ENCODE results near the gene NME1.
A peak's percentile ranks its signal among the peaks of the same experiment; 100 is the strongest.
"Not testable (repeated sequence)": the region's sequence is repeated elsewhere in the genome, so short reads cannot be mapped to it uniquely, and the experiment has no call there.

NME1 gene

DNA sequence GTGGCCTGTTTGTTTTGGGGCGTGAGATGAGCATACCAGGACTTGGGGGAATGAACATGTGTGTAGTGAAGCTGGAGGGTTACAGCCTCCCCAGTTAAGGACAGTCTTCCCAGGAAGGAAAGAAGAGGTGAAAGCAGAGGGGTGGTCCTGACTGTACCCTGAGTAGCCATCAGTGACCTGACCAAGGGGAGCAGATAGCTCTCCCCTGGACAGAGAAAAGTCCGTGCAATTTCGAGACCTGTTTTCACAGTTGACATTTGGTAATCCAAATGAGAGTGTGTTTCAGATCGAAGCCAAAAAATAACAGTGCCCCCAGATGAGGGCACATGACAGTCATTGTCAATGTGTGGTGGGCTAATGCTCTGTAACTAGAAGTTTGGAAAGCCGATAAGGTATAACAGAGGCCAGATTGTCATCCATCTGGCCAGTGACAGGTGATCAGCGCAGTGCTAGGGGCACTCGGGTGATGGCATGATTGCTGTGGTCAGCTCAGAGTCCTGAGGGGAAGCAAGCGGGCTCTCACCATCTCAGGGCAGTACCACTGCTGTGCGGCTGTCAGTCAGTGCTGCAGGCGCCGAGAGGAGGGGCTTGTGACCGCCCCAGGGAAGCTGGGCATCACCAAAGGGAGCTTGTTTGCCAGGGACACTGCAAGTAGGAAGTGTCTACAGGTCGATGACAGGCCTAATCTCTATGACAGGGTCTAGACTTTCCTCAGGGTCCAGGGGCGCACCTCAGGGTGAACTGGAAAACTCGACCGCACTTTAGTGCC lies 11.7 kb downstream of the NME1 start:
- H3K4me3 ChIP-seq (ENCODE audit: low read depth, low read length), result peak overlapping the region; percentile 77
- no peak for DNase-seq (ENCODE audit: low read depth)
- TF ChIP-seq, protein P1, sequence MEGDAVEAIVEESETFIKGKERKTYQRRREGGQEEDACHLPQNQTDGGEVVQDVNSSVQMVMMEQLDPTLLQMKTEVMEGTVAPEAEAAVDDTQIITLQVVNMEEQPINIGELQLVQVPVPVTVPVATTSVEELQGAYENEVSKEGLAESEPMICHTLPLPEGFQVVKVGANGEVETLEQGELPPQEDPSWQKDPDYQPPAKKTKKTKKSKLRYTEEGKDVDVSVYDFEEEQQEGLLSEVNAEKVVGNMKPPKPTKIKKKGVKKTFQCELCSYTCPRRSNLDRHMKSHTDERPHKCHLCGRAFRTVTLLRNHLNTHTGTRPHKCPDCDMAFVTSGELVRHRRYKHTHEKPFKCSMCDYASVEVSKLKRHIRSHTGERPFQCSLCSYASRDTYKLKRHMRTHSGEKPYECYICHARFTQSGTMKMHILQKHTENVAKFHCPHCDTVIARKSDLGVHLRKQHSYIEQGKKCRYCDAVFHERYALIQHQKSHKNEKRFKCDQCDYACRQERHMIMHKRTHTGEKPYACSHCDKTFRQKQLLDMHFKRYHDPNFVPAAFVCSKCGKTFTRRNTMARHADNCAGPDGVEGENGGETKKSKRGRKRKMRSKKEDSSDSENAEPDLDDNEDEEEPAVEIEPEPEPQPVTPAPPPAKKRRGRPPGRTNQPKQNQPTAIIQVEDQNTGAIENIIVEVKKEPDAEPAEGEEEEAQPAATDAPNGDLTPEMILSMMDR (IDR thresholded peaks at IDR 0.05; ENCODE audit: low read depth, low read length, missing control alignments), result no peak
- in situ Hi-C loops (cut with HindIII; ENCODE audit: low sequenced_read_pairs), result no loop called here

DNA sequence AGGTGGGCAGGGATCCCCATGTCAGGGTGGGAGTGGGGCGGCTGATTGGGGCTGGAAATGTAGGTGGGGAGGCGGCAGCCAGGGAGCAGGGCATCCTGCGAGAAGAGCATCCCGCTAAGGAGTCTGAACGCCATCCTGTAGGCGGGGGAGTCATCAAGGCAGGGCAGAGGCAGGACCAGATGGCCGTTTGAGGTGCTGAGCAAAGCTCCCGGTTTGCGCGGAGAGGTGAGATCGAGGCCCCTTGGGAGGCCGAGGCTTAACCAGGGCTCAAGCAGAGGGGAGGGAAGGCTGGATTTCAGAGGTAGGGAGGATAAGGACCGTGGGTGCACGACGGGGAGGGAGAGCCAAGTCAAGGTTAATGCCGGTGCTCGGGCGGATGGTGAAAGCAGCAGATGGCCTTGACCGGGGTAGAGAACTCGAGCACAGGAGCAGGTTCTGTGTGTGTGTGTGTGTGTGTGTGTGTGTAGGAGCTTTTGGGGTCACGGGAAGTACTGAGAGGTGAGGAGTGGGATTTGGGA lies 12.4 kb downstream of the NME1 start:
- DNase-seq (ENCODE audit: low read depth), result no peak
- in situ Hi-C loops (cut with HindIII; ENCODE audit: low sequenced_read_pairs), result no loop called here
- TF ChIP-seq, protein P1 (IDR thresholded peaks at IDR 0.05; ENCODE audit: low read depth, low read length, missing control alignments), result no peak
- H3K4me3 ChIP-seq (ENCODE audit: low read depth, low read length), result peak overlapping the region; percentile 77

DNA sequence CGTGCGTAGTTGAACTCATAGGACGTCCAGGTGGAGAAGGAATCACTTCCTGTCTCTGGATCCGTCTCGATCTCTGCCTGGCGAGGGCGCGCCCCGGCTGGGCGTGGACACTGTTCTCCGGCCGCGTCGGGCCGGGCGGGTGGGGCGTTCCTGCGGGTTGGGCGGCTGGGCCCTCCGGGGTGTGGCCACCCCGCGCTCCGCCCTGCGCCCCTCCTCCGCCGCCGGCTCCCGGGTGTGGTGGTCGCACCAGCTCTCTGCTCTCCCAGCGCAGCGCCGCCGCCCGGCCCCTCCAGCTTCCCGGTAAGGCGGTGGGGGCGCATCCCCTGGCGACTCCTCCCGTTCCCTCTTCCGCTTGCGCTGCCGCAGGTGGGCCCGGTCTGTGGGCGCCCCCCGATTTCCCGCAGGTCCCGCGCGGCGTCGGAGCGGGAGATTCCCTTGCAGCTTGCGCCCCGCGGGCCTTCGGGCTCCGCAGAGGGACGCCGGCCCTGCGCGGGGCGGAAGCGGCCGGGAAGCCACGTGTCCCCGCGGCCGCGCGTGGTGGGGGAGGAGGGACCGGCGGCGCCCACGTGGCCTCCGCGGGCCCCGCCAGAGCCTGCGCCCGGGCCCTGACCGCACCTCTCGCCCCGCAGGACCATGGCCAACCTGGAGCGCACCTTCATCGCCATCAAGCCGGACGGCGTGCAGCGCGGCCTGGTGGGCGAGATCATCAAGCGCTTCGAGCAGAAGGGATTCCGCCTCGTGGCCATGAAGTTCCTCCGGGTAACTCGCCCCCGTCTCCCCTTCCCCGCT lies 13.0 kb downstream of the NME1 start, which contains the start of gene NME2:
Gene NME2, plus strand, starts transcription at position 214 of the 789 bp plus-strand sequence. Its CDS starts 420 bp downstream, at position 634.
- peak; percentile 33 for DNase-seq (ENCODE audit: low read depth)
- TF ChIP-seq, protein P1 (IDR thresholded peaks at IDR 0.05; ENCODE audit: low read depth, low read length, missing control alignments), result no peak
- H3K4me3 ChIP-seq (ENCODE audit: low read depth, low read length), result peak within 1 kb of the TSS; percentile 77
- in situ Hi-C loops (cut with HindIII; ENCODE audit: low sequenced_read_pairs), result no loop called here

DNA sequence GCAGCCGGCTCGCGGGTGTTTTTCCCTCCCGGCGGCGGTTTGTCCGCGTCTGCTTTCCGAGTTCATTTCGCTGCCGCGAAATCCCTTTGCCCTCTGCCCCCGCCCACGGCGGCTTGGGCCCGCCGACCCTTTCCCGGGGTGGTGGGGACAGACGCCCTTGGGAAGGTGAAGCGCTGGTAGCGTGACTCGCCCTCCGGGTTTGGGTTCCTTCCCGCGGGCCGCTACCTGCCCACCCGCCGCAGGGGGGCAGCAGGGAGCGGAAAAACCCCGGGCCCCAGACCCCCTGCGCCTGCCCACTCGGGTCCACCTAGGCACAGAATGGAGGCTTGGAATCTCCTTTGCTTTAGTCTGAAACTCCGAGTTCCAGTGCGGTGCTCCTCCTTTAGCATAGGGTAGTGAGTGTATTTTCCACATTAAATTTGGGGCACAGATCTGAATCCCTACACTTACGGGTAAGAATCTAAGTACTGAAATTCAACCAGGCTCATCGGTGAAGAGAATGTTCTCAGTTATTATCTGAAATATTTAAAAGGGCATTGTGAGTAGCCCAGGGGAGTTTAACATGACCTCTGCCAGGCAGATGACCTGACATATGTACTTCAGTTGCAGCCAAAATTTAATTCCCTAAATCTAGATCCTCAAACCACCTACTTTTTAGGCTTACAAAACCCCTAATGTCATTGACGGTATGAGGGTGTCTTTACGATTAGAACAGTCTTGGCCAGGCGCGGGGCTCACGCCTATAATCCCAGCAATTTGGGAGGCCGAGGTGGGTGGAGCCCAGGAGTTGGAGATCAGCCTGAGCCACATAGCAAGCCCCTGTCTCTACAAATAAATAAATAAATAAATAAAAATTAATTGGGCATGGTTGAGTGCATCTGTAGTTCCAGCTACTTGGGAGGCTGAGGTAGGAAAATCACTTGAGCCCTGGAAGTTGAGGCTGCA lies 13.9 kb downstream of the NME1 start:
- in situ Hi-C loops (cut with HindIII; ENCODE audit: low sequenced_read_pairs), result no loop called here
- DNase-seq (ENCODE audit: low read depth), result no peak
- TF ChIP-seq, protein P1 (IDR thresholded peaks at IDR 0.05; ENCODE audit: low read depth, low read length, missing control alignments), result peak; percentile 68
- H3K4me3 ChIP-seq (ENCODE audit: low read depth, low read length), result peak overlapping the region; percentile 77

DNA sequence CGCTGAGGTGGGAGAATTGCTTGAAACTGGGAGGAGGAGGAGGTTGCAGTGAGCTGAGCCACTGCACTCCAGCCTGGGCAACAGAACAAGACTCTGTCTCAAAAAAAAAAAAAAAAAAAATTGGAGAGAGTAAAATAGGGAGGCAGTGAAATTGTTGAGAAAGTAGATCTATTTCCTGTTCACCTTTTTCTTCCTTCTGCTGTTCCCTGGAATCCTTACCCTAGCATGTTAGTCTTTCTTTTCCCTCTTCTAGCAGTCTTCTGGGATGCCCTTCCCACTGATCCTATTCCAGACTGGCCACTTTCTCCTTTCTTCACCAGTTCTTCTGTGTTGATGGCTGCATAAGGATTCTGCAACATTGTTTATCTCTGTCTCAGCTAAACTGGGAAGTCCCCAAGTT lies 16.0 kb downstream of the NME1 start:
- TF ChIP-seq, protein P1 (IDR thresholded peaks at IDR 0.05; ENCODE audit: low read depth, low read length, missing control alignments), result no peak
- no peak for DNase-seq (ENCODE audit: low read depth)
- in situ Hi-C loops (cut with HindIII; ENCODE audit: low sequenced_read_pairs), result no loop called here
- H3K4me3 ChIP-seq (ENCODE audit: low read depth, low read length), result no peak overlapping the region

DNA sequence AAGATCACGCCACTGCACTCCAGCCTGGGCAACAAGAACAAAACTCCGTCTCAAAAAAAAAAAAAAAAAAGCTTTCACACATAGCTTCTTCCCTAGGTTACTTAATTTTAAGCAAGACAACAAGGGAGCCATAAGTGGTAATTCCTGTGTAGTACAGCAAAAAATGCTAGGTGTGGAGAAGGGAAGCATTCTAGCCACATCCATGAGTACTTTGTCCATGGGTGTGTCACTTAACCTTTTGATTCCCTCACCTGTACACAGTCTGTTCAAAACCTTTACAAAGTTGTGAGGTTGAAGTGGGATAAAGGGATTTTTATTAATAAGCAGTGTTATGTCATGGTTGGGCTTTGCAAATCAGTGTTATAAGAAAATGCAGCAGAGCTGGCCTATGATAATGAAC lies 17.4 kb downstream of the NME1 start:
- H3K4me3 ChIP-seq (ENCODE audit: low read depth, low read length), result no peak overlapping the region
- in situ Hi-C loops (cut with HindIII; ENCODE audit: low sequenced_read_pairs), result no loop called here
- DNase-seq (ENCODE audit: low read depth), result no peak
- TF ChIP-seq, protein P1 (IDR thresholded peaks at IDR 0.05; ENCODE audit: low read depth, low read length, missing control alignments), result no peak

DNA sequence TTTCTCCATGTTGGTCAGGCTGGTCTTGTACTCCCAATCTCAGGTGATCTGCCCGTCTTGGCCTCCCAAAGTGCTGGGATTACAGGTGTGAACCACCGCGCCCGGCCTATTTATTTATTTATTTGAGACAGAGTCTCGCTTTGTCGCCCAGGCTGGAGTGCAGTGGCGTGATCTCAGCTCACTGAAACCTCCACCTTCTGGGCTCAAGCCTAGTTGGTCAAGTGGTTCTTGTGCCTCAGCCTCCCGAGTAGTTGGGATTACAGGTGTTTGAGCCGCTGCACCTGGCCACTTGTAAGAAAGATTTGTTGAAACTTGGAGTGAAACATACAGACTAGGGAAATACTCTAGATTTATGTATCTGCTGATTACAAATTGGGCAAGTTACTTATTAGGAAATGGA lies 18.7 kb downstream of the NME1 start:
- in situ Hi-C loops (cut with HindIII; ENCODE audit: low sequenced_read_pairs); DNase-seq (ENCODE audit: low read depth); H3K4me3 ChIP-seq (ENCODE audit: low read depth, low read length): not testable (repeated sequence)

All from astrocyte of the cerebellum (primary cell).